Endothelial cell of umbilical vein (primary cell): Measurements from ENCODE around the gene ACTBL2. TPM values are rescaled to one million over a fixed set of nuclear protein-coding genes. Genes with fewer than 3 reads are reported as not detected.

Source experiments
- BruUV-seq: library from RNA; stranded (reverse); fragments of 400-500 nt; replicated peaks from 2 replicates; lab custom pipeline; 2021; lab: Mats Ljungman, UMichigan
- CTCF ChIA-PET: fragments of 300-600, 350-600 bp; sonication (Branson Sonifier 250); formaldehyde crosslinking; loops from one replicate; lab custom pipeline; 2021; ENCODE audit warnings: antibody characterized with exemption, inconsistent platforms; lab: Charles Lee
- POLR2A ChIA-PET: fragments of 300-600, 350-600 bp; sonication (Branson Sonifier 250); formaldehyde crosslinking; loops from one replicate; lab custom pipeline; 2021; ENCODE audit warnings: antibody characterized with exemption, inconsistent platforms; lab: Charles Lee
- DNase-seq: peaks from one replicate; pipeline ENCODE4 v3.0.0-alpha.2; 2011; ENCODE audit warnings: low read depth, low spot score
- FAIRE-seq: peaks from 2 replicates; lab custom pipeline; 2011; peaks lifted over from hg19 to GRCh38; lab: Jason Lieb, UNC
- H2AFZ ChIP-seq: 2 replicates; pipeline ENCODE4 v1.6.0; 2012; ENCODE audit warnings: low read depth, low read length, control low read depth, inconsistent platforms
- H3K27ac ChIP-seq: 2 replicates; pipeline ENCODE4 v1.5.1; 2011; ENCODE audit warnings: low read depth, mild to moderate bottlenecking, control low read depth, low read length, moderate library complexity; ENCODE audit not compliant: insufficient read depth
- H3K27me3 ChIP-seq, 2 experiments: 2 replicates each; pipeline versions ENCODE4 v1.6.0 to v1.6.1; 2011; ENCODE audit warnings: low read length in 2 of 2, mixed read lengths in 1 of 2; ENCODE audit not compliant: control insufficient read depth in 2 of 2, insufficient read depth in 2 of 2
- H3K36me3 ChIP-seq, 2 experiments: 2 replicates in 1 of 2; 3 replicates in 1 of 2; pipeline ENCODE4 v1.5.1; 2011; ENCODE audit warnings: low read length in 2 of 2, mild to moderate bottlenecking in 1 of 2, moderate library complexity in 1 of 2; ENCODE audit not compliant: control insufficient read depth in 2 of 2, insufficient read depth in 2 of 2; ENCODE audit errors: extremely low read depth in 1 of 2
- H3K4me1 ChIP-seq: 3 replicates; pipeline ENCODE4 v1.5.1; 2011; ENCODE audit warnings: mild to moderate bottlenecking, low read length; ENCODE audit not compliant: control insufficient read depth, insufficient read depth; ENCODE audit errors: extremely low read depth
- H3K4me2 ChIP-seq: 2 replicates; pipeline ENCODE4 v1.6.1; 2011; ENCODE audit warnings: low read length, control low read depth, mixed read lengths; ENCODE audit not compliant: insufficient read depth
- H3K4me3 ChIP-seq, 3 experiments: fragments of 200-600 bp in 1 of 3; sonication (generic), shearing (Covaris generic) in 1 of 3; replicated peaks in 1 of 3; 2 replicates each; pipeline ENCODE4 v1.5.1; 2011 to 2016; ENCODE audit warnings: control low read depth in 3 of 3, low read length in 3 of 3, mild to moderate bottlenecking in 2 of 3, inconsistent platforms in 1 of 3, low read depth in 1 of 3, moderate library complexity in 1 of 3; ENCODE audit not compliant: insufficient read depth in 1 of 3
- H3K79me2 ChIP-seq: 2 replicates; pipeline ENCODE4 v1.6.0; 2012; ENCODE audit warnings: low read length, inconsistent platforms; ENCODE audit not compliant: control insufficient read depth, insufficient read depth
- H3K9ac ChIP-seq: replicated peaks from 2 replicates; pipeline ENCODE3; 2011; ENCODE audit warnings: low read length, control low read depth; ENCODE audit not compliant: insufficient read depth; ENCODE audit errors: extremely low read depth
- H3K9me1 ChIP-seq: replicated peaks from 3 replicates; pipeline ENCODE4 v1.6.0; 2011; ENCODE audit warnings: mild to moderate bottlenecking, low read length; ENCODE audit not compliant: control insufficient read depth, insufficient read depth; ENCODE audit errors: extremely low read depth
- H3K9me3 ChIP-seq: replicated peaks from 2 replicates; pipeline ENCODE4 v1.5.1; 2012; ENCODE audit warnings: low read length, inconsistent platforms; ENCODE audit not compliant: control insufficient read depth, insufficient read depth
- H4K20me1 ChIP-seq: replicated peaks from 2 replicates; pipeline ENCODE3; 2011; ENCODE audit warnings: mild to moderate bottlenecking, low read length; ENCODE audit not compliant: control insufficient read depth, insufficient read depth; ENCODE audit errors: extremely low read depth
- EZH2 ChIP-seq: IDR thresholded peaks from 2 replicates; pipeline ENCODE4 v1.6.1; 2012; ENCODE audit warnings: borderline replicate concordance, low read depth, mild to moderate bottlenecking, moderate library complexity, low read length, inconsistent platforms; ENCODE audit not compliant: severe bottlenecking
- FOS ChIP-seq: IDR thresholded peaks from 2 replicates; pipeline ENCODE4 v1.6.1; 2011; ENCODE audit warnings: mild to moderate bottlenecking, low read length, moderate library complexity, borderline replicate concordance; ENCODE audit not compliant: insufficient read depth
- GATA2 ChIP-seq: IDR thresholded peaks from 2 replicates; pipeline ENCODE4 v1.7.0; 2011; ENCODE audit warnings: low read depth, mild to moderate bottlenecking, moderate library complexity, mixed read lengths, low read length; ENCODE audit not compliant: insufficient read length, insufficient read depth
- JUN ChIP-seq: IDR thresholded peaks from 2 replicates; pipeline ENCODE4 v1.6.1; 2011; ENCODE audit warnings: borderline replicate concordance, low read depth; ENCODE audit not compliant: insufficient read length, insufficient read depth
- MYC ChIP-seq: IDR thresholded peaks from one replicate; pipeline ENCODE4 v1.6.1; 2011; ENCODE audit warnings: mild to moderate bottlenecking, low read depth, low read length
- POLR2A ChIP-seq: IDR thresholded peaks from 2 replicates; pipeline ENCODE4 v1.6.1; 2012; ENCODE audit warnings: low read depth, mild to moderate bottlenecking, control low read depth, low read length
- POLR2AphosphoS5 ChIP-seq: IDR thresholded peaks from 2 replicates; pipeline ENCODE4 v1.6.1; 2012; ENCODE audit warnings: low read depth, mild to moderate bottlenecking, control low read depth, low read length, moderate library complexity; ENCODE audit not compliant: insufficient read depth
- dilution Hi-C: fragments of 300-500 bp; cut with MboI; formaldehyde crosslinking; loops from one replicate; pipeline ENCODE4 v1.15.0; 2019; ENCODE audit warnings: low sequenced_read_pairs; ENCODE audit not compliant: extremely low pct_ligation_motif_present
- intact Hi-C: fragments of 100-400 bp; cut with micrococcal nuclease; formaldehyde crosslinking; loops from one replicate; pipeline ENCODE4 v1.10.0; 2022
- polyA plus RNA-seq, 4 experiments: library from polyadenylated mRNA; depleted of rRNA in 3 of 4; stranded (reverse) in 3 of 4; unstranded in 1 of 4; fragments of >200 nt; gene quantifications; 2 replicates each; pipeline versions ENCODE4 v1.2.1 to v1.2.3, GENCODE V29; 2011 to 2012; ENCODE audit warnings: missing spikeins in 1 of 4
- total RNA-seq: library from RNA; stranded (reverse); gene quantifications from 2 replicates; pipeline ENCODE4 v1.2.3, GENCODE V29; 2021
- TF ChIP-seq, protein P1 (sequence below): IDR thresholded peaks from 2 replicates; pipeline ENCODE4 v1.6.1; 2011; ENCODE audit not compliant: insufficient read depth, insufficient read length
- TF ChIP-seq, protein P2 (sequence below), 2 donors: IDR thresholded peaks; 1 replicate in 1 of 2; 2 replicates in 1 of 2; pipeline ENCODE4 v1.5.1; 2011; ENCODE audit warnings: low read length in 2 of 2, mild to moderate bottlenecking in 2 of 2, moderate library complexity in 2 of 2, control low read depth in 1 of 2, inconsistent platforms in 1 of 2, low read depth in 1 of 2; ENCODE audit not compliant: insufficient read depth in 1 of 2; ENCODE audit errors: extremely low read depth in 1 of 2

The ACTBL2 gene
- total and polyA plus RNA-seq, 2 donors (not counting 3 experiments of a cell fraction or from before 2014, with no cell fraction given): 0.08 TPM; not detected in 1

DNA sequence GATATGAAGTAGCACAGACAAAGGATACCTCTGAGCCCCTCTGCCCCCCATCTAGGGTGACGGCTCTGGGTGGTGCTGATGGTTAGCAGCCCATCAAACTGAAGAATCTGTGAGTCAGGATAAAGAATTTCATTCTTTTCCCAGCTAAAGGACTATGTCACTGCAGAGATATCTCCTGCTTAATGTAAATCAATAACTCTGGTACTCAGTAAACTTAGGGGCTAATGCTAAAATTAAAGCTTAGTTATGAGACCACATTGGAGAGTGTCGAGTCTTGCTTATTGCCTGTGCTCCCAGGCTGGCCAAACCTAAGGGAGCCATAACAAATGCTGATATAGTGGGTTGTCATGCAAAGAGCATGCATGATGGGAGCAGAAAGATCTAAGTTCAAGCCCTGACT lies 25.6 kb upstream of the ACTBL2 start:
- dilution Hi-C loops (no loop called here), intact Hi-C loops (no loop called here)
- POLR2A ChIA-PET: interaction anchor here (0.6 kb wide), 1 partner anchor 953 kb away, joined by 3 read pairs; no protein-coding TSS in a partner anchor
- no peak for DNase-seq
- H3K27ac ChIP-seq: no peak overlapping the region
- H3K4me3 ChIP-seq: no peak overlapping the region
- no peak for TF ChIP-seq GATA2
- no peak for TF ChIP-seq MYC
- TF ChIP-seq FOS: no peak
- TF ChIP-seq POLR2A: no peak
- TF ChIP-seq POLR2AphosphoS5: no peak
- no peak for TF ChIP-seq EZH2
- TF ChIP-seq, protein P1, sequence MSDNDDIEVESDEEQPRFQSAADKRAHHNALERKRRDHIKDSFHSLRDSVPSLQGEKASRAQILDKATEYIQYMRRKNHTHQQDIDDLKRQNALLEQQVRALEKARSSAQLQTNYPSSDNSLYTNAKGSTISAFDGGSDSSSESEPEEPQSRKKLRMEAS: no peak
- TF ChIP-seq, protein P2, sequence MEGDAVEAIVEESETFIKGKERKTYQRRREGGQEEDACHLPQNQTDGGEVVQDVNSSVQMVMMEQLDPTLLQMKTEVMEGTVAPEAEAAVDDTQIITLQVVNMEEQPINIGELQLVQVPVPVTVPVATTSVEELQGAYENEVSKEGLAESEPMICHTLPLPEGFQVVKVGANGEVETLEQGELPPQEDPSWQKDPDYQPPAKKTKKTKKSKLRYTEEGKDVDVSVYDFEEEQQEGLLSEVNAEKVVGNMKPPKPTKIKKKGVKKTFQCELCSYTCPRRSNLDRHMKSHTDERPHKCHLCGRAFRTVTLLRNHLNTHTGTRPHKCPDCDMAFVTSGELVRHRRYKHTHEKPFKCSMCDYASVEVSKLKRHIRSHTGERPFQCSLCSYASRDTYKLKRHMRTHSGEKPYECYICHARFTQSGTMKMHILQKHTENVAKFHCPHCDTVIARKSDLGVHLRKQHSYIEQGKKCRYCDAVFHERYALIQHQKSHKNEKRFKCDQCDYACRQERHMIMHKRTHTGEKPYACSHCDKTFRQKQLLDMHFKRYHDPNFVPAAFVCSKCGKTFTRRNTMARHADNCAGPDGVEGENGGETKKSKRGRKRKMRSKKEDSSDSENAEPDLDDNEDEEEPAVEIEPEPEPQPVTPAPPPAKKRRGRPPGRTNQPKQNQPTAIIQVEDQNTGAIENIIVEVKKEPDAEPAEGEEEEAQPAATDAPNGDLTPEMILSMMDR (IDR thresholded peaks at IDR 0.05; ENCODE audit: extremely low read depth in 1 of 2, insufficient read depth in 1 of 2, low read depth in 1 of 2, low read length in 2 of 2): no peak
- TF ChIP-seq JUN: no peak
- no peaks in the 10 kb centered on the region for H3K9me3 ChIP-seq
- H3K27me3 ChIP-seq: no peaks in the 10 kb centered on the region
- H3K4me2 ChIP-seq: no peak overlapping the region
- no peak for FAIRE-seq
- CTCF ChIA-PET: interaction anchor here (0.7 to 1.8 kb wide), 2 partner anchors 10 to 271 kb away, joined by 4 to 5 read pairs; no protein-coding TSS in a partner anchor
- H3K9ac ChIP-seq: no peak overlapping the region
- no peaks in the 10 kb centered on the region for H3K36me3 ChIP-seq
- no peaks in the 10 kb centered on the region for H4K20me1 ChIP-seq
- no peak overlapping the region for H2AFZ ChIP-seq
- BruUV-seq: no TSS peak
- H3K9me1 ChIP-seq: no peaks in the 10 kb centered on the region
- H3K4me1 ChIP-seq: peaks cover 9% of the 10 kb centered on the region
- no peaks in the 10 kb centered on the region for H3K79me2 ChIP-seq
